ENCODE results near the gene CPSF7. TPM values are rescaled to one million over a fixed set of nuclear protein-coding genes. Genes with fewer than 3 reads are reported as not detected.
"Not testable (repeated sequence)": the region's sequence is repeated elsewhere in the genome, so short reads cannot be mapped to it uniquely, and the experiment has no call there.

The CPSF7 gene
- total RNA-seq, 1 donor from 2014 or later: 69.8 TPM

DNA sequence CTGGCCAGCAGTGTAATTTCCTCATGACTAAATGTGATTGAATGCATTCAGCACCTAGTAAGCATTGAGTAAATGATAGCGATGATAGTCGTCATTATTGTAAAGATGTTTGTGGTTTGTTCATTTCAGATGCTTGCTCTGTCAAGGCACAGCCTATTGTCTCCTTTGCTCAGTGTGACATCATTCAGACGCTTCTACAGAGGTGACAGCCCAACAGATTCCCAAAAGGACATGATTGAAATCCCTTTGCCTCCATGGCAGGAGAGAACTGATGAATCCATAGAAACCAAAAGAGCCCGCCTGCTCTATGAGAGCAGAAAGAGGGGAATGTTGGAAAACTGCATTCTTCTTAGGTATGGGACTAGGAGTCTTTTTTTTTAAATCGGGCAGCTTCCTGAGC, 7.7 kb upstream of the CPSF7 start:
- TF ChIP-seq, protein P1, sequence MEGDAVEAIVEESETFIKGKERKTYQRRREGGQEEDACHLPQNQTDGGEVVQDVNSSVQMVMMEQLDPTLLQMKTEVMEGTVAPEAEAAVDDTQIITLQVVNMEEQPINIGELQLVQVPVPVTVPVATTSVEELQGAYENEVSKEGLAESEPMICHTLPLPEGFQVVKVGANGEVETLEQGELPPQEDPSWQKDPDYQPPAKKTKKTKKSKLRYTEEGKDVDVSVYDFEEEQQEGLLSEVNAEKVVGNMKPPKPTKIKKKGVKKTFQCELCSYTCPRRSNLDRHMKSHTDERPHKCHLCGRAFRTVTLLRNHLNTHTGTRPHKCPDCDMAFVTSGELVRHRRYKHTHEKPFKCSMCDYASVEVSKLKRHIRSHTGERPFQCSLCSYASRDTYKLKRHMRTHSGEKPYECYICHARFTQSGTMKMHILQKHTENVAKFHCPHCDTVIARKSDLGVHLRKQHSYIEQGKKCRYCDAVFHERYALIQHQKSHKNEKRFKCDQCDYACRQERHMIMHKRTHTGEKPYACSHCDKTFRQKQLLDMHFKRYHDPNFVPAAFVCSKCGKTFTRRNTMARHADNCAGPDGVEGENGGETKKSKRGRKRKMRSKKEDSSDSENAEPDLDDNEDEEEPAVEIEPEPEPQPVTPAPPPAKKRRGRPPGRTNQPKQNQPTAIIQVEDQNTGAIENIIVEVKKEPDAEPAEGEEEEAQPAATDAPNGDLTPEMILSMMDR (IDR thresholded peaks at IDR 0.05): no peak
- no peak for ATAC-seq

DNA sequence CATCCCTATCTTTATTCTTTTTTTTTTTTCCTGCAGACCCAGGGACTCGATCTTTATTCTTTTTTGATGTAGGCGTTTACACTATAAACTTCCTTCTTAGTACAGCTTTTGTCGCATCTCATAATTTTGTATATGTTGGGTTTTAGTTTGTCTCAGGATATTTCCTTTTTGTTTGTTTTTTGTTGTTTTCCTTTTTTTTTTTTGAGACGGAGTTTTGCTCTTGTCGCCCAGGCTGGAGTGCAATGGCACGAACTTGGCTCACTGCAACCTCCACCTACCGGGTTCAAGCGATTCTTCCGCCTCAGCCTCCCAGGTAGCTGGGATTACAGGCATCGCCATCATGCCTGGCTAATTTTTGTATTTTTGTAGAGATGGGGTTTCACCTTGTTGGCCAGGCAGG, 1.1 kb upstream of the CPSF7 start:
- Histone ChIP-seq H3K36me3 (peaks cover 34% of the 10 kb centered on the region), H3K4me1 (peaks cover 53% of the 10 kb centered on the region), H3K4me3 (peak overlapping the region; percentile 91)
- DNase-seq; H3K27me3 ChIP-seq (ENCODE audit: low read depth); intact Hi-C loops (cut with DNase I); H3K27ac ChIP-seq; ATAC-seq; H3K9me3 ChIP-seq: not testable (repeated sequence)

More for the DNA sequence above, 7.7 kb upstream of the CPSF7 start:
- Histone ChIP-seq H3K9me3 (no peaks in the 10 kb centered on the region), H3K4me3 (no peak overlapping the region), H3K27ac (no peak overlapping the region), H3K27me3 (ENCODE audit: low read depth) (no peaks in the 10 kb centered on the region), H3K36me3 (peaks cover 67% of the 10 kb centered on the region), H3K4me1 (peaks cover 15% of the 10 kb centered on the region)
- no peak for DNase-seq
- intact Hi-C loops (cut with DNase I): no loop called here

DNA sequence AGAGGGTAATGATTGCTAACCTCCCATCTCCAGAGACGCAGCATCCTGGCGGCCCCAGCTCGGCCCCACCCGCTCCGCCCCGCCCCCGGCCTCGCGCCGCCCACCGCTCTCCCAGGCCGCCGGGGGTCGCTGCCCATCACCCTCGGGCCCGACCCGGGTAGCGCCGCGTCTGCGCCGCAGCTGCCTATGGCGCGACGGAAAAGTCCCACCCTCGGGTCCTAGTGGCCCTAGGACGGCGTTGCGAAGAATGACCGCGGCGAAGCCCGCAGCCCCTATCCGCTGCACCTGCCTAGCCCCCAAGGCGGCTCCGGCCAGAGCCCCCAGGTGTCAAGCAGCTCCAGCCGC, 457 bp downstream of the CPSF7 start:
- peaks cover 51% of the 10 kb centered on the region for H3K4me1 ChIP-seq
- intact Hi-C loops (cut with DNase I): no loop called here
- peak overlapping the region; percentile 96 for H3K27ac ChIP-seq
- H3K4me3 ChIP-seq: peak overlapping the region; percentile 91
- DNase-seq (no peak), ATAC-seq (peak; percentile 83 to 86)
- peaks cover 49% of the 10 kb centered on the region for H3K36me3 ChIP-seq
- no peaks in the 10 kb centered on the region for H3K27me3 ChIP-seq (ENCODE audit: low read depth)
- H3K9me3 ChIP-seq: no peaks in the 10 kb centered on the region
- TF ChIP-seq, protein P1 (IDR thresholded peaks at IDR 0.05): peak; percentile 29

DNA sequence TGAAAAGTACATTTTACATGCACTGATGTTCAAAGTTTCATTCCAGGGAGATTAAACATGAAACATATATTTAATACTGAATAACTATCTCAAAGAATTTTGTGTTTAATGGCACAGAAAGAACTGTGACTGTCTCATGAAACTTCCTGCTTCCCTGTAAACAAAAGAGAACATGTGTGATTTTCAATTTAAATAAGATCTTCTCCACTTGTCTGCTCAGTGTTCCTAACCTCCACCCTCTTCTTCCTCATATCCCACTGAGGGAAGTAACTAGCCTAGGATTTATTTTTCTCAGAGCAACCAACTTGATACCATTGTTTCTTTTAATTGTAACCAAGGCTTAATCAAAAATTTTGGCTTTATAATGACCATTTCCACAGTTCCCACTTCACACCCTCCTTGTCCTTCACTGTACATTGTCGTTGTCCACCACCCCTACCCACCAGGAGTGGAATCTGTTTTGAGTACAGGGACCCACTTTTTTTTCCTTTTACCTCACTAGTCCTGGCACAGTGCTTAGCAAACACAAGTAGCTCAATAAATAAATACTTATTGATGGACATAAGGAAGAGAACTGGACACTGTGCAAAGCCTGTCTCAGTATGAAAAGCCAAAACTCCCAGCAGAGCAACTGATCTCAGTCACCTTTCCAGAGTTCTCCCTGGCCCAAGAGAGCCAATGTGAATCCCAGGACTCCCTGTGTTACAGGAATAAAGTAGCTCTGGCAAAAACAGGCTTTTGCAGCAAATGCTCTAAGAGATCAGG, 4.2 kb downstream of the CPSF7 start:
- ATAC-seq (no peak), DNase-seq (no peak)
- H3K9me3 ChIP-seq: no peaks in the 10 kb centered on the region
- no peak overlapping the region for H3K4me3 ChIP-seq
- no peaks in the 10 kb centered on the region for H3K27me3 ChIP-seq (ENCODE audit: low read depth)
- peaks cover 29% of the 10 kb centered on the region for H3K4me1 ChIP-seq
- H3K36me3 ChIP-seq: peaks cover 81% of the 10 kb centered on the region
- TF ChIP-seq, protein P1 (IDR thresholded peaks at IDR 0.05): no peak
- no peak overlapping the region for H3K27ac ChIP-seq
- intact Hi-C loops (cut with DNase I): no loop called here

DNA sequence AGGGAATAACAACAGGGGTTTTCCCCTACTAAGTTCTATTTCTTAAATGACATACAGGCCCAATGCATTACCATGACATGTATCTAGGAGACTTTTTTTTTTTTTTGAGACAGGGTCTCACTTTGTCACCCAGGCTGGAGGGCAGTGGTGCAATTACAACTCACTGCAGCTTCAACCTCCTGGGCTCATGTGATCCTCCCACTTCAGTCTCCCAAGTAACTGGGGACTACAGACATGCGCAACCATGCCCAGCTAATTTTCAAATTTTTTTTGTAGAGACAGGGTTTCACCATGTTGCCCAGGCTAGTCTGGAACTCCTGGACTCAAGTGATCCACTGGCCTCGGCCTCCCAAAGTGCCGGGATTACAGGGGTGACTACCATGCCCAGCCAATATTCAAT, 7.5 kb downstream of the CPSF7 start:
- Histone ChIP-seq H3K36me3 (peaks cover 97% of the 10 kb centered on the region), H3K27ac (no peak overlapping the region), H3K9me3 (no peaks in the 10 kb centered on the region), H3K27me3 (ENCODE audit: low read depth) (no peaks in the 10 kb centered on the region), H3K4me3 (no peak overlapping the region), H3K4me1 (peaks cover 11% of the 10 kb centered on the region)
- intact Hi-C loops (cut with DNase I): no loop called here
- ATAC-seq: no peak
- TF ChIP-seq, protein P1 (IDR thresholded peaks at IDR 0.05): no peak
- DNase-seq: no peak

DNA sequence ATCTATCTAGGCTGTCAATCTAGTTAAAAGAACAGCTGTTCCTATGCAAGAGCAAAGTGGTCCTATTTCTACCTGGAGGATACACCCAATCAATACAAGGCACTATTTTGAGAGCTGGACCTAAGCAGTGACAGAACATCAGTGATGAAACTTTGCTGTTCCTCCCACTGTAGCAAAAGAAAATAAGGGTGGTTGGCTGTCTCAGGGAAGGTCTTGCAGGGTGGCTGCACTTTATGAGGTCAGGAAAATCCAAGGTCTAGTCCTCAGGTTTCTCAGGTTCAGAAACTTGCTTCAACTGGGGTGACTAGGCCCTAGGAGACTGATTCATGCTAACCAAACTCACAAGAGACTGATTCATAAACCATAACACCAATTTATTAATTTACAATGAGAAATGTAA, 11.6 kb downstream of the CPSF7 start:
- Histone ChIP-seq H3K4me1 (no peaks in the 10 kb centered on the region), H3K27me3 (ENCODE audit: low read depth) (no peaks in the 10 kb centered on the region), H3K36me3 (peaks cover 97% of the 10 kb centered on the region), H3K4me3 (no peak overlapping the region), H3K9me3 (no peaks in the 10 kb centered on the region), H3K27ac (peak overlapping the region; percentile 53)
- TF ChIP-seq, protein P1 (IDR thresholded peaks at IDR 0.05): no peak
- ATAC-seq (peak in 1 of 2 donors; percentile 18), DNase-seq (no peak)
- intact Hi-C loops (cut with DNase I): no loop called here

Data from lower lobe of right lung (tissue), 2 donors.